WERI-Rb-1 (cell line): ENCODE data around the gene STYXL2.

Experiments
- DNase-seq: peaks from one replicate; pipeline ENCODE4 v3.0.0-alpha.2; 2020
- H3K27ac ChIP-seq: fragments of 250-450 bp; sonication (Bioruptor Pico); 2 replicates; pipeline ENCODE4 v1.5.1; 2020; ENCODE audit warnings: mild to moderate bottlenecking, moderate library complexity
- H3K27me3 ChIP-seq: fragments of 250-450 bp; sonication (Bioruptor Pico); 2 replicates; pipeline ENCODE4 v1.5.1; 2021; ENCODE audit warnings: mild to moderate bottlenecking, low read depth, moderate library complexity; ENCODE audit not compliant: insufficient read depth, severe bottlenecking
- H3K36me3 ChIP-seq: fragments of 250-450 bp; sonication (Bioruptor Pico); 2 replicates; pipeline ENCODE4 v1.5.1; 2020; ENCODE audit warnings: mild to moderate bottlenecking, moderate library complexity
- H3K4me3 ChIP-seq: 2 replicates; pipeline ENCODE4 v1.5.1; 2011; ENCODE audit warnings: low read depth, mild to moderate bottlenecking, control low read depth, low read length
- H3K9me3 ChIP-seq: fragments of 250-450 bp; sonication (Bioruptor Pico); 2 replicates; pipeline ENCODE4 v1.5.1; 2021; ENCODE audit warnings: mild to moderate bottlenecking, moderate library complexity; ENCODE audit not compliant: severe bottlenecking
- CTCF ChIP-seq: IDR thresholded peaks from 2 replicates; pipeline ENCODE4 v1.5.1; 2011; ENCODE audit warnings: low read depth, mild to moderate bottlenecking, control low read depth, inconsistent platforms, low read length

STYXL2 gene

GRCh38 chr1:167081594-167082156 lies 12.2 kb upstream of the STYXL2 start:
- peak; percentile 53 for DNase-seq
- H3K36me3 ChIP-seq, result no peaks in the 10 kb centered on the region
- no peaks in the 10 kb centered on the region for H3K27me3 ChIP-seq
- peak overlapping the region; percentile 50 for H3K27ac ChIP-seq
- no peak for TF ChIP-seq CTCF
- H3K9me3 ChIP-seq, result no peaks in the 10 kb centered on the region
- no peak overlapping the region for H3K4me3 ChIP-seq

DNA sequence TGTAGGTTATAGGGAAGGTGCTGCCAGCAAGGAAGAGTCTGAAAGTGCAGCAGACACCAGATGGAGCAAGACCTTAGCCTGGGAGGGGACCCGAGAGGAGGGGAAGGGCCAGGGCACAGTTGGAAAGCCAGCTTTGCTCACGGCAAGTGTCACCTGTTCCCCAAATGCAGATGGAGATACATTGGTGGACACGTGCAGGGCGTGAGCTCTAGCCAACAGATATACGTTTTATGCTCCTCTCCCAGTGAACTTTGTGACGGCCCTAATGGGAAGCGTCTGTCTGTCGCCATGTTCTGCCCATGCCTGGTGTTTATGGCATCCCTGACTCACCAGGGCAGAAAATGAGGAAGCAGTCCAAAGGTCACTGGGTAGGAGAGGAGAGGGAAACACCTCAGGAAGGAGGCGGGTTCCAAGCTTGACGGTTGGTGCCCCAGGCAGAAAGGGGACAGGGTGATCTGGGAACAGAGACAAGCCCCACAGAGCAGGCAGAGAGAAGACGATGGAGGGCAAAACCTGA lies 11.3 kb upstream of the STYXL2 start:
- no peaks in the 10 kb centered on the region for H3K9me3 ChIP-seq
- no peaks in the 10 kb centered on the region for H3K36me3 ChIP-seq
- peak overlapping the region; percentile 50; the same call in 1 of the 2 replicates for H3K27ac ChIP-seq
- no peak for TF ChIP-seq CTCF
- H3K4me3 ChIP-seq, result no peak overlapping the region
- H3K27me3 ChIP-seq, result no peaks in the 10 kb centered on the region
- DNase-seq, result peak; percentile 27

GRCh38 chr1:167083066-167083665 lies 10.7 kb upstream of the STYXL2 start:
- no peak overlapping the region for H3K4me3 ChIP-seq
- H3K9me3 ChIP-seq, result no peaks in the 10 kb centered on the region
- no peak overlapping the region for H3K27ac ChIP-seq
- no peaks in the 10 kb centered on the region for H3K36me3 ChIP-seq
- TF ChIP-seq CTCF, result no peak
- H3K27me3 ChIP-seq, result no peaks in the 10 kb centered on the region
- no peak for DNase-seq

GRCh38 chr1:167083871-167084270 lies 10.0 kb upstream of the STYXL2 start:
- no peak overlapping the region for H3K27ac ChIP-seq
- H3K27me3 ChIP-seq, result no peaks in the 10 kb centered on the region
- H3K9me3 ChIP-seq, result no peaks in the 10 kb centered on the region
- peak; percentile 62 for DNase-seq
- H3K4me3 ChIP-seq, result no peak overlapping the region
- no peak for TF ChIP-seq CTCF
- H3K36me3 ChIP-seq, result no peaks in the 10 kb centered on the region

DNA sequence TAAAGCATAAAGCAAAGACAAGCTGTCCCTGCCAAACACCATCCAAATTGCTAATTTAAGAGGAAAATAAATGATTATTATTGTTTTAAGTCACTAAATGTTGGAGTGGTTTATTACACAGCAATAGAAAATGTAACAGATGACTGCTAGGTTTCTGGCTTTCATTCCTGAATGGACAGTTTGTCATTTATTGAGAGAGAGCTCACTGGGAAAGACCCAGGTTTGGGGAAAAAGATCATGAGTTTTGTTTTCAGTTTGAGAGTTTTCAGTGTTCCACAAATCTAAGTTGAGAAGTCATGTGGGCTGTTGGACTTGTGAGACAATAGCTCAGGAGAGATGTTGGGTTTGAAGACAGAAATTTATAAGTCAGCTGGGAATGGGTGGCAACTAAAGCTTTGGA lies 9.1 kb upstream of the STYXL2 start:
- H3K27me3 ChIP-seq, result no peaks in the 10 kb centered on the region
- no peak for DNase-seq
- no peak overlapping the region for H3K4me3 ChIP-seq
- H3K36me3 ChIP-seq, result no peaks in the 10 kb centered on the region
- H3K9me3 ChIP-seq, result no peaks in the 10 kb centered on the region
- TF ChIP-seq CTCF, result no peak
- H3K27ac ChIP-seq, result no peak overlapping the region
